ENCODE results near the gene OR2A1. TPM values are rescaled to one million over a fixed set of nuclear protein-coding genes. Genes with fewer than 3 reads are reported as not detected.

The OR2A1 gene, protein sequence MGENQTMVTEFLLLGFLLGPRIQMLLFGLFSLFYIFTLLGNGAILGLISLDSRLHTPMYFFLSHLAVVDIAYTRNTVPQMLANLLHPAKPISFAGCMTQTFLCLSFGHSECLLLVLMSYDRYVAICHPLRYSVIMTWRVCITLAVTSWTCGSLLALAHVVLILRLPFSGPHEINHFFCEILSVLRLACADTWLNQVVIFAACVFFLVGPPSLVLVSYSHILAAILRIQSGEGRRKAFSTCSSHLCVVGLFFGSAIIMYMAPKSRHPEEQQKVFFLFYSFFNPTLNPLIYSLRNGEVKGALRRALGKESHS
- total RNA-seq = not detected in 2 replicates

GRCh38 chr7:144311872-144312469 is at the start of gene OR2A1:
Gene OR2A1, plus strand, starts transcription at chr7:144312419. Its CDS starts 5,706 bp downstream, at chr7:144318125.

DNA sequence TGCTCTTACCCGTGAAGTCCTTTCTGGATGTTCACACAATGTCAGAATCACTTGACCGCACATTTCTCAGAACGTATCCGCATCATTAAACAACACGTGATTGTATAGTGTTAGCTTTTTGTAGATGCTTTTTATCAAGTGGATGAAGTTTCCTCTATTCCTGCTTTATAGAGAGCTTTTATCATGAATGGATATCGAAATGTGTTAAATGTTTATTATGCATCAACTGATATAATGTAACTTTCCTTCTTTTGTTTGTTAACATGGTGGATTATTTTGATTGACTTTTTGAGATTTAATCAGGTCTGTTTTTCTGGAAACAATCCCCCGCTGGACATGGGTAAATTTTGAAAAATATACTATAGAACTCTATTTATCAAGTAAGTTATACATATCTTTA is 47.5 kb upstream of the OR2A1 start, which contains the start of gene OR2A7:
Gene OR2A7 (minus strand): TSS at position 101 of the 400 bp plus-strand sequence. CDS start 5,164 bp downstream, outside the sequence.

GRCh38 chr7:144269188-144269587 is 43.0 kb upstream of the OR2A1 start, which contains the start of gene CTAGE8:
Gene CTAGE8, minus strand, starts transcription at chr7:144269288. Its CDS starts 38 bp downstream, at chr7:144269250.

GRCh38 chr7:144355176-144355822 is 43.1 kb downstream of the OR2A1 start, which contains the start of gene ARHGEF5:
Gene ARHGEF5, plus strand, starts transcription at chr7:144355402. Its CDS starts 7,268 bp downstream, at chr7:144362670.

Other genes starting within 250 kb of the OR2A1 start
- not detected in 2 replicates for gene OR2A25, start 242.6 kb upstream of the OR2A1 start, total RNA-seq
- gene OR2A12, start 226.1 kb upstream of the OR2A1 start, total RNA-seq = not detected in 2 replicates
- not detected in 2 replicates for gene OR2A2, start 202.8 kb upstream of the OR2A1 start, total RNA-seq
- not detected in 2 replicates for gene OR2A14, start 189.2 kb upstream of the OR2A1 start, total RNA-seq
- under 0.01 and 0.65 TPM in 2 replicates for gene CTAGE4, start 129.0 kb upstream of the OR2A1 start, total RNA-seq
- 0.65 TPM in 1 of 2 replicates, not detected in the other for gene ARHGEF35, start 116.6 kb upstream of the OR2A1 start, total RNA-seq
- gene OR2A42, start 72.8 kb upstream of the OR2A1 start, total RNA-seq = not detected in 2 replicates
- not detected in 2 replicates for gene OR2A7, start 47.6 kb upstream of the OR2A1 start, total RNA-seq
- under 0.01 TPM in 1 of 2 replicates, not detected in the other for gene CTAGE8, start 43.1 kb upstream of the OR2A1 start, total RNA-seq
- gene ARHGEF5, start 43.0 kb downstream of the OR2A1 start, total RNA-seq = 2.6 and 3.4 TPM in 2 replicates
- gene NOBOX, start 91.3 kb downstream of the OR2A1 start, total RNA-seq = not detected in 2 replicates